ENCODE measurements around the gene PNMA6E.

The PNMA6E gene

GRCh38 chrX:153377727-153378126 is 23.4 kb downstream of the PNMA6E start:
- no peak overlapping the region for H3K4me3 ChIP-seq (ENCODE audit: low read depth, low read length)
- ChIA-PET POLR2A (no interaction called here), CTCF (no interaction called here)
- TF ChIP-seq CTCF (IDR thresholded peaks at IDR 0.05; ENCODE audit: insufficient read depth, low read length, missing control alignments), result no peak
- no peak for DNase-seq (ENCODE audit: low read depth, low spot score)

- ChIA-PET POLR2A (no interaction called here), CTCF (no interaction called here)
- no peak for TF ChIP-seq CTCF (IDR thresholded peaks at IDR 0.05; ENCODE audit: insufficient read depth, low read length, missing control alignments)
- H3K4me3 ChIP-seq (ENCODE audit: low read depth, low read length), result no peak overlapping the region
- DNase-seq (ENCODE audit: low read depth, low spot score), result no peak
Measured at GRCh38 chrX:153375571-153375970, 25.6 kb downstream of the PNMA6E start.

GRCh38 chrX:153374426-153374825 is 26.7 kb downstream of the PNMA6E start:
- CTCF ChIA-PET, result no interaction called here
- TF ChIP-seq CTCF (IDR thresholded peaks at IDR 0.05; ENCODE audit: insufficient read depth, low read length, missing control alignments), result no peak
- H3K4me3 ChIP-seq (ENCODE audit: low read depth, low read length), result no peak overlapping the region
- no peak for DNase-seq (ENCODE audit: low read depth, low spot score)
- POLR2A ChIA-PET, result no interaction called here

GRCh38 chrX:153372949-153373348 is 28.2 kb downstream of the PNMA6E start:
- H3K4me3 ChIP-seq (ENCODE audit: low read depth, low read length), result no peak overlapping the region
- POLR2A ChIA-PET, result no interaction called here
- no peak for TF ChIP-seq CTCF (IDR thresholded peaks at IDR 0.05; ENCODE audit: insufficient read depth, low read length, missing control alignments)
- no peak for DNase-seq (ENCODE audit: low read depth, low spot score)
- CTCF ChIA-PET, result interaction anchor here (1.2 kb wide), 1 partner anchor 19 kb away, joined by 3 read pairs; no protein-coding TSS in a partner anchor

- ChIA-PET POLR2A (no interaction called here), CTCF (no interaction called here)
- H3K4me3 ChIP-seq (ENCODE audit: low read depth, low read length), result no peak overlapping the region
- TF ChIP-seq CTCF (IDR thresholded peaks at IDR 0.05; ENCODE audit: insufficient read depth, low read length, missing control alignments), result no peak
- DNase-seq (ENCODE audit: low read depth, low spot score), result no peak
Measured at GRCh38 chrX:153371256-153371655, 29.9 kb downstream of the PNMA6E start.

- POLR2A ChIA-PET, result no interaction called here
- TF ChIP-seq CTCF (IDR thresholded peaks at IDR 0.05; ENCODE audit: insufficient read depth, low read length, missing control alignments), result no peak
- DNase-seq (ENCODE audit: low read depth, low spot score), result no peak
- CTCF ChIA-PET, result no interaction called here
- no peak overlapping the region for H3K4me3 ChIP-seq (ENCODE audit: low read depth, low read length)
Measured at GRCh38 chrX:153370293-153371055, 30.7 kb downstream of the PNMA6E start.

Measured in AG04449 (cell line).